Nephron progenitor cell (in vitro differentiated cells): ENCODE measurements around the gene CAPNS1.

ENCODE experiments used
- DNase-seq: peaks from one replicate; pipeline ENCODE4 v3.0.0; 2021
- H3K27ac Mint-ChIP-seq: 2 replicates; pipeline ENCODE4 v1.8.0; 2021; ENCODE audit warnings: mild to moderate bottlenecking, moderate library complexity, mixed read lengths
- H3K27me3 Mint-ChIP-seq: 2 replicates; pipeline ENCODE4 v1.8.0; 2021; ENCODE audit warnings: mild to moderate bottlenecking, low read depth, mixed read lengths; ENCODE audit not compliant: poor library complexity
- H3K36me3 Mint-ChIP-seq: 2 replicates; pipeline ENCODE4 v1.8.0; 2021; ENCODE audit warnings: low read depth, mixed read lengths
- H3K4me1 Mint-ChIP-seq: 2 replicates; pipeline ENCODE4 v1.8.0; 2021; ENCODE audit warnings: mixed read lengths
- H3K4me3 Mint-ChIP-seq: 2 replicates; pipeline ENCODE4 v1.8.0; 2021; ENCODE audit warnings: mild to moderate bottlenecking, moderate library complexity, mixed read lengths
- H3K9me3 Mint-ChIP-seq: 2 replicates; pipeline ENCODE4 v1.8.0; 2021; ENCODE audit warnings: mild to moderate bottlenecking, moderate library complexity, mixed read lengths
- CTCF ChIP-seq: fragments of 200-600 bp; sonication (generic); IDR thresholded peaks from 2 replicates; pipeline ENCODE4 v1.5.0; 2021; ENCODE audit warnings: antibody characterized with exemption

The CAPNS1 gene

GRCh38 chr19:36097036-36097435, 42.8 kb upstream of the CAPNS1 start:
- H3K27me3 Mint-ChIP-seq: no peaks in the 10 kb centered on the region

DNA sequence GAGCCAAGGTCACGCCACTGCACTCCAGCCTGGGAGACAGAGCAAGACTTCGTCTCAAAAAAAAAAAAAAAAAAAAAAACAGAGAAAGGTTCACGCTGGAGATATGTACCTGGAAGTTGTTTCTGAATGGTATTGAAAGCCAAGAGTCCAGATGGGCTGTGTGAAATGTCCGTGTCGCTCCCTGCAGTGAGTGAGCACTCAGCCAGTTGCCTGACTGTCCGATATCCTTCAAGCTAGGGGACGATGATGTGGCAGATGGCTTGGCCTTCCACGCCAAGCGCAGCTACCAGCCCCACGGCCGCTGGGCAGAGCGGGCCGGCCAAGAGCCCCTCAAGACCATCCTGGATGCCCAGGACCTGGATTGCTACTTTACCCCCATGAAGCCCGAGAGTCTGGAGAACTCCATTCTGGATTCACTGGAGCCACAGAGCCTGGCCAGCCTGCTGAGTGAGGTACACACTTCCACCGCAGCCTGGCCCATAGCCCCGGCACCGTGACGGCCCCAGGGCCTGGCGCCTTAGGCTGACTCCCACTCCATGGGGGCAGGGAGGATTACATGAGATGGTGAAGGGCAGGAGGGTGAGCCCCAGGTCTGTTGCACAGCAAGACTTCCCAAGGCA, 40.6 kb upstream of the CAPNS1 start:
- no peak for TF ChIP-seq CTCF
- Mint-ChIP-seq H3K9me3 (no peaks in the 10 kb centered on the region), H3K36me3 (peaks cover 14% of the 10 kb centered on the region), H3K27ac (no peak overlapping the region), H3K27me3 (no peaks in the 10 kb centered on the region), H3K4me1 (no peaks in the 10 kb centered on the region), H3K4me3 (no peak overlapping the region)
- DNase-seq: no peak

More at GRCh38 chr19:36097036-36097435, 42.8 kb upstream of the CAPNS1 start:
- no peak overlapping the region for H3K27ac Mint-ChIP-seq
- no peaks in the 10 kb centered on the region for H3K9me3 Mint-ChIP-seq
- no peaks in the 10 kb centered on the region for H3K4me1 Mint-ChIP-seq
- H3K36me3 Mint-ChIP-seq: peaks cover 22% of the 10 kb centered on the region
- no peak for DNase-seq
- H3K4me3 Mint-ChIP-seq: no peak overlapping the region
- no peak for TF ChIP-seq CTCF

DNA sequence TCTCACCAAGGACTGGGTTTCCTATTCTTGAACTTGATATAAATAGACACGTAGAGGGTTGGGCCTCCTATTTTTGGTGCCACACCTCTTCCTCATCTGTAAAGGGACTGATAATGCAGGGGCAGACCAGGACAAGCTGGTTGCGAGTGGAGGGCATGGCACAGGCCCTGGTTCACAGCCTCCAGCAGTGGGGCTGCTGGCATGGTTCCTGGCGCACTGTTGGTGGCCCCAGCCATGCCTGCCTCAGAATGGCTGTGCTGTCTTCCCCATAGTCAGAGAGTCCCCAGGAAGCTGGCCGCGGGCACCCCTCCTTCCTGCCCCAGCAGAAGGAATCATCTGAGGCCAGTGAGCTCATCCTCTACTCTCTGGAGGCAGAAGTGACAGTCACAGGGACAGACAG, 39.4 kb upstream of the CAPNS1 start:
- H3K9me3 Mint-ChIP-seq: no peaks in the 10 kb centered on the region
- H3K4me3 Mint-ChIP-seq: no peak overlapping the region
- no peak overlapping the region for H3K27ac Mint-ChIP-seq
- no peaks in the 10 kb centered on the region for H3K27me3 Mint-ChIP-seq
- no peaks in the 10 kb centered on the region for H3K4me1 Mint-ChIP-seq
- DNase-seq: no peak
- no peak for TF ChIP-seq CTCF
- H3K36me3 Mint-ChIP-seq: peaks cover 14% of the 10 kb centered on the region

GRCh38 chr19:36101550-36102327, 38.1 kb upstream of the CAPNS1 start:
- TF ChIP-seq CTCF: no peak
- H3K27me3 Mint-ChIP-seq: no peaks in the 10 kb centered on the region
- no peak overlapping the region for H3K4me3 Mint-ChIP-seq
- no peaks in the 10 kb centered on the region for H3K4me1 Mint-ChIP-seq
- H3K27ac Mint-ChIP-seq: no peak overlapping the region
- H3K9me3 Mint-ChIP-seq: no peaks in the 10 kb centered on the region
- peaks cover 17% of the 10 kb centered on the region for H3K36me3 Mint-ChIP-seq
- no peak for DNase-seq

GRCh38 chr19:36103040-36103626, 36.7 kb upstream of the CAPNS1 start:
- Mint-ChIP-seq H3K4me3 (no peak overlapping the region), H3K27ac (no peak overlapping the region), H3K9me3 (no peaks in the 10 kb centered on the region), H3K27me3 (no peaks in the 10 kb centered on the region), H3K4me1 (no peaks in the 10 kb centered on the region), H3K36me3 (peaks cover 10% of the 10 kb centered on the region)
- no peak for TF ChIP-seq CTCF
- no peak for DNase-seq
